ENCODE results near the gene ZMPSTE24.
"Not testable (repeated sequence)": the region's sequence is repeated elsewhere in the genome, so short reads cannot be mapped to it uniquely, and the experiment has no call there.

ZMPSTE24 gene

DNA sequence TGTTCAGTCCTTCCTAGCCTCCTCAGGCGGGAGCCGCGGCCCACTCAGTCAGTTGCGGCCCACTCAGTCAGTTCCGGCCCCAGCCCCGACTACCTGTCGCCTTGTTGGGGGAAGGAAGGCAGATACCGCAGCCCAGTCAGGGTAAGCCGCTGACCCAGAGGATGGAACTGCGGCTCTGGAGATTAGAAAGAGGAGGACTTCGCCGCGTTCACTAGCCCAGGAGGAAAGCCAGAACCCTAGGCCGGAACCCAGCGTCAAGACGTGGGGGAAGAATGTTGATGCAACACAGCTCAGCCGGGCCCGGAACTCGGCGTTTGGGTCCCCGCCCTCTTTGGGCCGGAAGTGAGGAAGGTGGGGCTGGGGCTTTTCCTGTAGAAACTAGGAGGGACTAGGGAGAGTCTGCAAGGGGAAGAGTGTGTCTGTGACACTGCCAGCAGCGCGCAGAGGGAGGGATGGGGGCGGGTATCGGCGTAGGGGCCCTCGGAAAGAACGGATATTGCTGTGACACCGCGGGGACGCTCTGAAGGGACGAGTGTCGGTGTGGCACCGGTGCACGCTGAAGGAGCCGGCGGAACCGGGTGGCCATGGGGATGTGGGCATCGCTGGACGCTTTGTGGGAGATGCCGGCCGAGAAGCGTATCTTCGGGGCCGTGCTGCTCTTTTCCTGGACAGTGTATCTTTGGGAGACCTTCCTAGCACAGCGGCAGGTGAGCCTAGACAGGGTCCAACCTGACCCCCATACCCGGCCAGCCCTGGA is at the start of gene ZMPSTE24:
Gene ZMPSTE24 (plus strand): TSS at position 549 of the 757 bp plus-strand sequence. CDS start 36 bp downstream, at position 585.
- DNase-seq: peak; percentile 98

DNA sequence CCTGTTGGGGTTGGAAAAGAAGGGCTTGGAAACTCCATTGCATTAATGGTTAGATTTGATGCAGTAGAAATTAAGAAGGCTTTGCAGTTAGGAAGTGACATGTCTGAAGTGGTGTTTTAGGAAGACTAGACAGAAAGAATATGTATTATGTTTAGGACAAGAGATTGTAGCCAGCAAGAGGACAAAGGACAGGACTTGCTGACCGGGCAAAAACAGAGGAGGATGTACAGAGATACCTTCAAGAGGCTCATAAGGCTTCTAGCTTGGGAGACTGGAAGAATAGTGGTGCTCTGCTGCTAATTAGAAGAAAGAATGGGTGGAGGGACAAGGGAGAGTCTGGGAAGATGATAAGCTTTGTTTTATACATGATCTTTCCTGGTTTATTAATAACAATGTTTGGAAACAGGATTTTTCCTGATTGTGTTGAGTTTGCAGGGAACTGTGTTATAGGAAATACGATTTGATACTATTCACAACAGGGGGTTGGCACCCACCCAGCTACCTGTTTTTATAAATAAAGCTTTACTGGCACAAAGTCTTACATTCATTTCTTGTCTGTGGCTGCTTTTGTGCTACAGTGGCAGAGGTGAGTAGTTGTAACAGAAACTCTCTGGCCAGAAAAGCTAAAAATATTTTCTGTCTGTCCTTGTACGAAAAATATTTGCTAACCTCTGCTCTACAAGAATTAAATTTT is 47.4 kb upstream of the ZMPSTE24 start:
- DNase-seq: no peak

DNA sequence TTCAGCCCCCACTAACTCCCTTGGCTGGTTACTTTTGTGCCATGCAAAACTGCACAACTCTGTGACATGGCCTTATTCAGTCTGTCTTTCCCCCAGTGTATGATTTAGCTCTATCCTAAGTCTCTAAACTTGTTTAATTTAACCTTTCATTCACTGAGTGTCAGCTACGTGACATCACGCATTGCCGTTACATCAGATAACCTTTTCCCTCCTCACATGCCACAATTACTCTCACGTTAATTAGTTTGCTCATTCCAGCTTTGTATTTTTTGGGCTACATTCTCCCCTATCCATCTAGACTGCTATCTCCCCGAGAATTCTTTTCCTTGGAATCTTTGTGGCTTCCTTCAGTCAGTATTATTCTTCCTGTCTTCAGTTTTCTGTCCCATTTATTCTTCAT is 39.7 kb upstream of the ZMPSTE24 start:
- no peak for DNase-seq

DNA sequence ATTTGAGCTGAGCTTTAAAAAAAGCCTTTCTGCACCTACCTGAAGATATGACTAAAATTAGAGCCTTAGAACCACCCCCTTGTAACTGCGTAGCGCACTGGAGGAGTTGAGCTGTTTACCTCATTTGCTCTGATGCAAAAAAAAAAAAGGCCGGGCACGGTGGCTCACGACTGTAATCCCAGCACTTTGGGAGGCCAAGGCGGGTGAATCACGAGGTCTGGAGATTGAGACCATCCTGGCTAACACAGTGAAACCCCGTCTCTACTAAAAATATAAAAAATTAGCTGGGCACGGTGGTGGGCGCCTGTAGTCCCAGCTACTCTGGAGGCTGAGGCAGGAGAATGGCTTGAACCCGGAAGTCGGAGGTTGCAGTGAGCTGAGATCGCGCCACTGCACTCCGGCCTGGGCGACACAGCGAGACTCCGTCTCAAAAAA is 36.5 kb upstream of the ZMPSTE24 start:
- not testable (repeated sequence) for DNase-seq

DNA sequence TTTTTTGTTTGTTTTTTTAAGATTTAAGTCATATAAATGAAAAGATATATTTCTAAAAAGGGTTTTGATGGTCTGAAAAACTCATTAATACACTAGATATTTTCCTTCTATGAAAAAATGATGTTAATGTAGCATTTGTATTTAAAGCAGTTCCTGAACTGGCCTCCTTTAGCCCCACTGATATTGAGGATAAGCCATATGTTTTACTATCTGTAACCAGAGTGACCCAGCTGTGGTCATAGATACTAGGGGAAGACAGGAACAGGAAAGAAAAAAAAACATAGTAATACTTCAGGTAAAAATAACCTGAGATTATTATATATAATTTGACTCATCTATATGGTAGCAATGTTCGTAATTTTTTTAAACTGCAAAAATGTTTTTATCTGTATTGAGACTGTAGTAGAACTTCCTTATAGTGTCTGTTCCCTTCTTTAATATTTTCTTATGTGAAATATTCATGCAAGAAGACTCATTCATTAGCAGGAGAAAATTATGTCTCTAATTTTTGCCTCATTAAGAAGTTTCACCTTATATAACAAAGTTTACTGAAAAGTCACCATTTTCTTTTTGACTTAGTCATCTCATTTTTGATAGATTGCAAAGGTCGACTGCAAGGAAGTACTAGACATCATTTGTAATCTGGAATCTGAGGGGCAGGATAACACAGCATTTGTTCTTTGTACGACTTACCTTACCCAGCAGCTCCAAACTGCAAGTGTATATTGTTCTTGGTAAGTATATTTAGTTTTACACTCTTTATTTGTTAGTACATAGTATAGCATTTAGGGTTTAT is 35.9 kb upstream of the ZMPSTE24 start:
- DNase-seq: no peak

DNA sequence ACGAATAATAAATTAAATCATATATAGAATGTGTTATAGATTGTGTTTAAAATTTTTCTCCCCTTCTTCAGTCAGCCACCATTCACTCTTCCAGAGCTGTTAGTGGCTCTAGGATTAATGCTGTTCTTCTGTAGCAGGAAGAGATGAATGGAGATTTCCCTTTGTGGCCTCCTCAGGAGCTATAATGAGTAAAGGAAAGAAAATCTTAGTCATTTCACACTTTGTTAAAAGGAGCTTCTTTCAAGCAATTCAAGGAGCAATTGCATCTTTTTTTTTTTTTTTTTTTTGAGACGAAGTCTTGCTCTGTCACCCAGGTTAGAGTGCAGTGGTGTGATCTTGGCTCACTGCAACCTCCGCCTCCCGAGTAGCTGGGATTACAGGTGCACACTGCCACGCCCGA is 34.0 kb upstream of the ZMPSTE24 start:
- DNase-seq: peak; percentile 20

DNA sequence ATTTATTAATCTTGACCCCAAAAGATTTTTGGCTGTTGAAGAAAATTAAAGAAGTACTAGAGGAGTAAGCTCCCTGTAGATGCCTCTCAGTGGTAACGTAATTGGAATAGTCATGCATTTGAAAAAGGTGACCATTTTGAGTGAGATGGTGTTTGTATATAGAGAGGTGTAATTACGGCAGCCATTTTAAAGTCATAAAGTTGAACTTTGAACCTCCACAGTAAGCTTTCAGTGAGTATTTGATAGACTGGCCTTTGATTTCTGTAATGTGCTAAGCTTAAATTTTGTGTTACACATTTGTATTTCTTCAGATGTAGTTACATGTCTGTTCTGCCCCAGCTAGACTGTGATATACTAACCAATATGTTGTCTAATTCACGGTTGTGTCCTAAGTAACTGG is 31.8 kb upstream of the ZMPSTE24 start:
- DNase-seq: no peak

DNA sequence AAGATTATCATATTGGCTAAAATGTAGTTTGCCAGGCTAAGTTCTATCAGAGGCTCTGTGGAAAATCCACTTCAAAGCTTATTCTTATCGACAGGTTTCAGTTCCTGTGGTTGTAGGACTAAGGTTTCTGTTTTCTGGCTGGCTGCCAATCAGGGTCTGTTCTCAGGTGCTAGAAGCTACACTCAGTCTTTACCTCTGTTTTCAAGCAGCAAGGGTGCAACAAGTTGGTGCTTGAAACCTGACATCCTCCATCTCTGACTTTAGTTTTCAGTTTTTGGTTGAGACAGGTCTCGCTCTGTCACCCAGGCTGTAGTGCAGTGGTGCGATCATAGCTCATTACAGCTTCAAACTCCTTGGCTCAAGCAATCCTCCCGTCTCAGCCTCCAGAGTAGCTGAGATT is 25.6 kb upstream of the ZMPSTE24 start:
- peak; percentile 70 for DNase-seq

DNA sequence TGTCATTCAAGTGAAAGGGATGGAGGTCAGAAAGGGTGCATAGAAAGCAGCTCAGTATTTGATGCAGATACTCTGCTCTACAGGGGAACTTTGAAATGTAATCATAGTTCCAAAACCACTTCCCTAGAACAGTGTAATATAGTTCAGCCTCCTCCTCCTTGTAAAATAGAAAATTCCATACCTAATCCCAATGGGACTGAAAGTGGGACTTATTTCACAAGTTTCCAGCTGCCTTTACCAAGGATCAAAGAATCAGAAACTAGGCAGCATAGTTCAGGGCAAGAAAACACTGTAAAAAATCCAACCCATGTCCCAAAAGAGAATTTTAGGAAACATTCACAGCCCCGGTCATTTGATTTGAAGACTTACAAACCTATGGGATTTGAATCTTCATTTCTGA is 18.4 kb upstream of the ZMPSTE24 start:
- DNase-seq: no peak

DNA sequence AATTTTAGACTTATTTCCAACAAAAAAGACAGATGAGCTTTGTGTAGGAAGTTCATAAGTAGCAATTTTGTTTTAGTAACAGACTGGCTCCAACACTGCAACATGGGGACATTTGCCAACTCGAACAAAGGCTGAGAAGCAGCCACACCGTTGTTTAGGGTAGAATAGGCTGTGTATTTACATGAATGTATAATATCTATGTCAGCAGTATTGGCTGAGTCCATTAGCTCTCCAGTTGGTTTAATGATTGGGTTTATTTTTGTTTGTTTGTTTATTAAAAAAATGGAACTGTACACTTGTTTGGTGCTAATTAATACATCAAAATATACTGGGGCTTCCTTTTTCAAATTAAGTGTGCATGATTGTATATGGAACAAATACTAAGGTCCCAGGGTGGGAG is 17.6 kb upstream of the ZMPSTE24 start:
- no peak for DNase-seq

DNA sequence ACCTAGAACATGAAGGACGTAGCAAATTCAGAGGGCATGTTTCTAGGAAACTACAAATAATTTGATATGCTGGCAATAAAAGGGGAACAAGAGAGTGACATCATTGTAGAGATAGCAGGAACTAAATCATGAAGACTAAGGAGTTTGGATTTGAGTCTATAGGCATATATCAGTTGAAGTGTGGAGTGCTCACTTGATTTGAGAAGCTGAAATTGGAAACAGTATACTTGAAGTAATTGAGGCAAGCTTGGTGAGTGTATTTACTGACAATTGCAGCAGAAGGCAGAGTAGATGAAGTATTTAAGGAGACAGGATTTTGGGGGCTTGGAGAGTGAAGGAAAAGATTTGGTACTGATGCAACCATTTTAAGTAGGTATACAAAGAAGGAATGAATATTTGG is 16.7 kb upstream of the ZMPSTE24 start:
- DNase-seq: no peak

DNA sequence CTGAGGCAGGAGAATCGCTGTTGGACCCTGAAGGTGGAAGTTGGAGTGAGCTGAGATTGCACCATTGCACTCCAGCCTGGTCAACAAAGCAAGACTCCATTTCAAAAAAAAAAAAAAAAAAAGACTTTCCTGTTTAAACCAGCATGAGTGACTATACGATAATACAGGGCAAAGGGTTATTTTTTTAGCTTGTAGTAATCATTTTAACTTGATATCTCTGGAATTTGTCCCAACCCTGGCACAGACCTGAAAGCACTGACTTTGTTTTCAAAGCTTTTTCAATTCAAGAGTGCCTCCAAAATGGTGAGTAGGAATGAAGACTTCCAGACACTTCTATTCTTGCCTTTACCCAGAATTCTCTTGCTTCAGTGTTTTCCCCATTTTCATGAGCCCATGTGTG is 14.7 kb upstream of the ZMPSTE24 start:
- no peak for DNase-seq

DNA sequence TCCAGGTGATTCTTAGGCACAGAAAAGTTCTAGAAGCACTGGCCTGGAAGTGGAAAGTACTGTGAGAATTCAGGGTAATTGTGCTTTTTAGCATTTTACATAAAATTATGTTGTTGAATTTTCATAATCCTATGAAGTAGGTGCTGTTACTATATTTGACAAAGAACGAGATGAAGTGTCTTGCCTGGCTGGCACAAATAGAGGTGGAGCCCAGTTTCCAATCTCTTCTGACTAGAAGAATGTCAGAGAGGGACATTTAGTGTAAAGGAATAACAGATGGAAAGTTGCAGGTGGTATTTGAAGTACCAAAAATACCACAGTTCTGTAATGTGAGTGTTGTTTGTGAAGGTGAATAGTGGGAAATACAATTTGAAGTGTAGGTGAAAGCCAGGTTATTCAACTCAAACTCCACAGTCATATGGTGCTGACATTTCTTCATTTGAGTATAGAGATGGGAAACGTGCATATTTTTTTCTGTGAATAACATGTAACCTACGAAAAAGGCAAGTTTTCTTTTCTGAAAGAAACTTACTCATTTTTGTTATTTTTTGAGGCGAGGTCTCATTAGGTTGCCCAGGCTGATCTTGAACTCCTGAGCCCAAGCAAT is 13.8 kb upstream of the ZMPSTE24 start:
- DNase-seq: no peak

DNA sequence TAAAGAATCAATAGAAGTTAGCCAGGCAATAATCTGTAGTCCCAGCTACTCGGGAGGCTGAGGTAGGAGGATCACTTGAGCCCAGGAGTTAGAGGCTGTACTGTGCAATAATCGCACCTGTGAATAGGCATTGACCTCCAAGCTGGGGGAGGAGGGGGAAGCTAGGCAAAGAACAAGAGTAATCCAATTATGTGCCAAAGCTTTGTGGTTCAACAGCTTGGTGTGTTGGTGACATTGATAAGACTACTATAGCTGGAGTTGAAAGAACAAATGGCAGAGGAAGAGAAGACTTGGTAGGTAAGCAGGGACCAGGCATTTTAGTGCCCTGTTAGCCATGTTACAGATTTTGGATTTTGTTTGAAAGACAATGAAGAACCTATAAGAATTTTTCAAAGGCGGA is 12.3 kb upstream of the ZMPSTE24 start:
- DNase-seq: no peak

DNA sequence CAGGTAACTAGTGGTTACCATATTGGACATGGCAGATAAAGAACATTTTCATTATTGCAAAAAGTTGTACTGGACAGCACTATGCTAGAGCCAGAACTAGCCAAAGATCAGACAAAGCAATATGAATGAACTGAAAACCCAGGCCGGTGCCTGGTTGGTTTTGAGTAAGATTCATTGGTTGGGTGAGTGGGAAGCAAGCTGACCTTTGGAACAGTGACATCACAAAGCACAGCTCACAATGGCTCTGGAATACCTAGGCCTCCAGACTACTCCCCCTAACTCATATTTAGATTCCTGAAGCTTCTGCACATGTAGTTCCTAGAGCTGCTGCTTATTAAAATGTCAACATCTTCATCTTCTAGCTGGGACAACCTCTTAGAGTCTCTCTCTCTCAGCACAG is 10.4 kb upstream of the ZMPSTE24 start, which contains the start of gene TMCO2:
Gene TMCO2 (plus strand): TSS at position 283 of the 400 bp plus-strand sequence. CDS start 57 bp downstream, at position 340.
- no peak for DNase-seq

DNA sequence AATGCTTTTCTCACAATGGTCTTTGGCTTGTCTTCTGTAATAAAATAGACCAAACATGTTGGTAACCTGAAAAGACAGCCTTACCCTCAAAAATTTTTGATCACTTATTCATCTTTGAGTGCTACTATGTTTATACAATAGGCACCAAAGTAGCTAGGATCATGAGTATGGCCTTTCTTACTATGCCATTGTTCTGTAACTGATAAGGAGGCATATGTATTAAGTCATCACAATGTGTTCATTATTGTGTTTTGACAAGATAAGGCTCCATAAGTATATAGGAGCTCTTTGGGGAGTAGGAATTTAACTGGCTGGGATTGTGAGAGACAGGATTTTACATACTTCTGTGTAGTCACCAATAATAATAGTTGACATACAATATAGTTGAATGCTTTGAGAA is 9.6 kb upstream of the ZMPSTE24 start:
- no peak for DNase-seq

DNA sequence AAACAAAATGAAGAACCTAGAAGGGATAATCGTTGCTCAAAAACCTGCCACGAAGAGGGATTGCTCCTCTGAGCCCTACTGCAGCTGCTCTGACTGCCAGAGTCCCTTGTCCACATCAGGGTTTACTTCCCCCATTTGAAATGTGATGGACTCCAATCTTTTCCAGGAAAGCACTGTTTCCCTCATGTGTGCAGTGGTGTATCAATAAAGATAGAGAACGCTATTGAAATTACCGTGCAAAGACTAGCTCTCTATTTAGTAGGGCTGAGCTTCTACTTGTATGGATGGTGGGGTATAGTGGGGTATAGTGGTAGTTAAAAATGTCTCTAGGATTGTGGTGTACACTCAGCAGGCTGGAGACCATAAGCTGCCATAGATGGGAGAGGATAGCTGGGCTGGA is 6.6 kb upstream of the ZMPSTE24 start:
- DNase-seq: no peak

DNA sequence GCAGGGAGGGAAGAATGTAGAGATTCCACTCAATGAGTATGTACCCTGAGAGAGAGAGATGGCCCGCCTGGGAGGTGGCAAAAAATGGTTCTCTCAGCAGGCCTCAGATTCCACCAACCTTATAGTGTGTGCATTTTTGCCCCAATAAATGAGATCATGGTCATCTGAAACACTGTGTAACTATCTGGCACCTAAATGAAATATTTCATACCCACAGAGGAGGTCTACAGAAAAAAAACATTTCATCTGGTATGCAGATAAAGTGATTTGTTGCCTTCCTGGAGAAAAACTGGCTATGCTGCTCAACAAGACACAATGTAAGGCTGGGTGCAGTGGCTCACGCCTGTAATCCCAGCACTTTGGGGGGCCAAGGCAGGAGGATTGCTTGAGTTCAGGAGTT is 5.4 kb upstream of the ZMPSTE24 start:
- DNase-seq: no peak

DNA sequence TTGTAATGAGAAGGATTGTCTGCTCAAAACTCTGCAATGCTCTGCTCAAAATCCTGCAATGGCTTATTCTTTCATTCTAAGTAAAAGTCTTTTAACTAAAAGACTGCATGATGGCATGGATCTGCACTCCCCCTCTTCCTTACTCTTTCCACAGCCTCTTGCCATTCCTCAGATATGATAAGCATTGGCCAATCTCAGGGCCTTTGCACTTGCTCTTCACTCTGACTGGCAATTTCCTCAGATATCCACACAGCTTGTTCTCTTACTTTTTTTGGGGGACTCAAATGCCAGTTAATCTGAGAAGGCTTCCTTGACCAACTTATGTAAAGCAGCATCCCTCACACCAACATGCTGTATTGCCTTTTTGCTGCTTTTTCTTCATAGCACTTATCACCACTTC is 2.8 kb upstream of the ZMPSTE24 start:
- DNase-seq: no peak

DNA sequence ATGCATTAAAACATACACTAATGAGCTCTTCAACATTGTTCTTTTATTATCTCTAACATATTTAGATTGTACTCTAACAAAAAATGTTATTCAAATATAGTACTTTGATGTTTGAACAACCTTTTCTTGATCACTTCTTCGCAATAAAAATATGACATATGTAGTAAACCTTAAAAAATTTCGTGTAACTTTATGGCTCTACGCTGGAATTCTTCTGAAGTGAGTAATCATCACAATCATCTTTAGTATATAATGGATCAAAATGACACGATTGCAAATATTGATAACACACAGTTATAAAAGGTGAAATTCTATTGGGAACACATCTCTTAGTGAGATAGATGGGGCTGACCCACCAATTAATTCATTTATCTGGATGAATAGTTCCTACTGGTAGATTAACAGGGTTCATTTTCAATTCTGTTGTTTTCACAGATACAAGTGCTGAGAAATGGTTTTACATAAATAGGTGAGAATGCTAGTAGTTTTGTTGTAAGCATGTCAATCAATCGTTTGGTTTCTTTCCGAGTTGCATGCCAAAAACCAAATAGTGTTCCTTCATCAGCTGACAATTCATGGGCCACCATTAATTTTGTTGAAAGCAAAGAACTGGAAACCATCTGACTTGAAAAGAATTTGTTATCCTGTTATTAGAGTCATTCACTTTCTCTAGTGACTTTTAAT is 1.5 kb upstream of the ZMPSTE24 start:
- DNase-seq: no peak

DNA sequence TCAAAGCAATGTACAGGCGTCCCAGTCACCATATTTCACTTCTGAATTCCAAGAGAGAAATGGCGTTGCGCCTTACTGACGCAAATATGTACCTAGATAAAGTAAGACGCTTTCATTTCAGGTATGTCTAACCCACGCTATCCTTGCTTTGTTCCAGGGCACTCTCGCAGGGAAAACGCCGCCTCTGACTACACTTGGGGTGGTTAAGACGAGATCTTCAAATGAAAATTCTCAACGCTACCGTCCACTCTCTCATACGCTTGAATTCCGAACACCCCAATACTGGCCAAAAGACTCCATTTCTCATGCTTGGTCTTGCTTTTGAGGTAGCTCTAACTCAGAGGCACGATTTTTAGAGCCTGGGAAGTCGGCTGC is 736 bp upstream of the ZMPSTE24 start:
- peak; percentile 60 for DNase-seq

DNA sequence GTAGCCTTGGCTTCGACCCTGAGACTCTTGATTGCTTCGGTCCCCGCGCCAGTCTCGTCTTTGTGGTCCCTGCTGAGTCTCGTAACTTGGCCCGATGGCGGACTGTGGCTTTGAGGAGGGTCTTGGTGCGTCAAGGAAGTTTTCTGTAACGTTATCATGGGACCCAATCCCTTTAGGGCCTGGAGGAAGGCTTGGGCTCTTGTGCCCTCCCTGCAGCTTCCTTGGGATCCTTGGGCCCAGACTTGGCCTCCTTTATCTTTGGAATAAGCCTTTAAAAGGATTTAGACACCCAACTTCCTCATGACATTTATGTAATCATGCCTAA is 371 bp downstream of the ZMPSTE24 start:
- DNase-seq: no peak

DNA sequence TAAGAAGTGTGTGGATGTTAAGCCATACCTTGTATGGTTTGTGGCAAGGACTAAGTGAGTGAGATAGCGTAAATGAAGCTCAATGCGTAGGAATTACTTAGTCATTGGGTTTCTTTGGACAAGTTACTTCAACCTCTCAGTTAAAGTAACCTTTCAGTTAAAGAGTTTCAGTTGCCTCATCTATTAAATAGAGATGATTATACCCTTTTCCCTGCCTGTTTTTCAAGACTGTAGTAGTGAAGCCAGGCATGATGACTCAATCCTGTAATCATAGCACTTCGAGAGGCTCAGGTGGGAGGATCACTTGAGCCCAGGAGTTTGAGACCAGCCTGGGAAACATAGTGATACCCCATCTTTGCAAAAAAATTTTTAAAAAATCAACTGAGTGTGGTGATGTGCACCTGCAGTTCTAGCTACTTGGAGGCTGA is 6.3 kb downstream of the ZMPSTE24 start:
- peak; percentile 42 for DNase-seq
